GM12892 (cell line): ENCODE measurements around the gene EML1. TPM values are rescaled to one million over a fixed set of nuclear protein-coding genes. Genes with fewer than 3 reads are reported as not detected.

Source experiments
- DNase-seq: peaks from one replicate; pipeline ENCODE4 v3.0.0; 2011; ENCODE audit not compliant: insufficient read length
- FAIRE-seq: peaks from 2 replicates; lab custom pipeline; 2011; peaks lifted over from hg19 to GRCh38; lab: Jason Lieb, UNC
- POLR2A ChIP-seq: IDR thresholded peaks from 2 replicates; pipeline ENCODE4 v1.6.1; 2011; ENCODE audit warnings: low read depth, low read length, control low read depth
- POLR2AphosphoS5 ChIP-seq: IDR thresholded peaks from 2 replicates; pipeline ENCODE4 v1.6.1; 2011; ENCODE audit warnings: low read depth, low read length, control low read depth
- TAF1 ChIP-seq: IDR thresholded peaks from 2 replicates; pipeline ENCODE4 v1.6.1; 2011; ENCODE audit warnings: low read depth, mild to moderate bottlenecking, control low read depth, low read length, borderline replicate concordance
- polyA plus RNA-seq: library from polyadenylated mRNA; unstranded; fragments of >200 nt; gene quantifications from one replicate; pipeline ENCODE4 v1.2.1, GENCODE V29; 2012; ENCODE audit warnings: missing spikeins, inconsistent platforms; ENCODE audit not compliant: missing spikeins

Gene EML1, protein sequence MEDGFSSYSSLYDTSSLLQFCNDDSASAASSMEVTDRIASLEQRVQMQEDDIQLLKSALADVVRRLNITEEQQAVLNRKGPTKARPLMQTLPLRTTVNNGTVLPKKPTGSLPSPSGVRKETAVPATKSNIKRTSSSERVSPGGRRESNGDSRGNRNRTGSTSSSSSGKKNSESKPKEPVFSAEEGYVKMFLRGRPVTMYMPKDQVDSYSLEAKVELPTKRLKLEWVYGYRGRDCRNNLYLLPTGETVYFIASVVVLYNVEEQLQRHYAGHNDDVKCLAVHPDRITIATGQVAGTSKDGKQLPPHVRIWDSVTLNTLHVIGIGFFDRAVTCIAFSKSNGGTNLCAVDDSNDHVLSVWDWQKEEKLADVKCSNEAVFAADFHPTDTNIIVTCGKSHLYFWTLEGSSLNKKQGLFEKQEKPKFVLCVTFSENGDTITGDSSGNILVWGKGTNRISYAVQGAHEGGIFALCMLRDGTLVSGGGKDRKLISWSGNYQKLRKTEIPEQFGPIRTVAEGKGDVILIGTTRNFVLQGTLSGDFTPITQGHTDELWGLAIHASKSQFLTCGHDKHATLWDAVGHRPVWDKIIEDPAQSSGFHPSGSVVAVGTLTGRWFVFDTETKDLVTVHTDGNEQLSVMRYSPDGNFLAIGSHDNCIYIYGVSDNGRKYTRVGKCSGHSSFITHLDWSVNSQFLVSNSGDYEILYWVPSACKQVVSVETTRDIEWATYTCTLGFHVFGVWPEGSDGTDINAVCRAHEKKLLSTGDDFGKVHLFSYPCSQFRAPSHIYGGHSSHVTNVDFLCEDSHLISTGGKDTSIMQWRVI
- 0.19 TPM for polyA plus RNA-seq

DNA sequence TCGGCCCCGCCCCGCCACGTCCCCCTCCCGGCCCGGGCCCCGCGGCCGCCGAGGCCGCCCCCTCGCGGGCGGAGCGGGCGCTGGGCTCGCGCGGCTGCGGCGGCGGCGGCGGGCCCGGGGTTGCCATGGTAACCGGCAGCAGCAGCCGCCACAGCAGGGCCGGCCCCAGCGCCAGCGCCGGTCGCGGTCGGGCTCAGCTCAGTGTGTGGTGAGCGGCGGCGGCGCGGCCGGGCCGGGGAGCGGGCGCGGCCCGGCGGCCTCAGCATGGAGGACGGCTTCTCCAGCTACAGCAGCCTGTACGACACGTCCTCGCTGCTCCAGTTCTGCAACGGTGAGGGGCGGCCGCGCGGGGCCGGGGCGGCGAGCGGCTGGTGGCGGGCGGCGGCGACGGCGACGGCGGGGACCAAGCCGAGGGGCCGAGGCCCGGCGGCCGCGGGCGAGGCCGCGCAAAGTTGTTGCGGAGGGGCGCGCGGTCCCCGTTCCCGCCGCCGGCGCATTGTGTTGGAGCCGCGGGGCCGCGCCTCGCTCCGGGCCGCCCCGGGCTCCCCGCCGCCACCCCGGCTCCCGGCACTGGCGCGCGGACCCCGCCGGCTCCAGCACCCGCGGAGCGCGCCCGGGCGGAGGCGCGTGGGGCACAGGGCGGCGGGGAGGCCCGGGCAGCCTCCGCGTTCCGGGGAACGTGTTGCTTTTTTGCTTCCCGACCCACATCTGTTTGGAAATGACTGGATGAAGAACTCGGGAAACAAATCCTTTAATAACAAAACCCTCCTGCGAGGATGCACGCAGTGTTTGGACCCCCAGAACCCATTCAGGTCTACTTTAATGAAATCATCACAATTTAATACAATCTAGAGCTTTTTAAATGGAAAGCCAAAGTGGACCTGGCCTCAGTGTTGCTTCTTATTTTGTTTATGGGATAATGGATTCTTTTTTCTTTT is at the start of gene EML1:
Gene EML1 (plus strand): TSS at position 201 of the 938 bp plus-strand sequence. CDS start 64 bp downstream, at position 265.
- peak; percentile 9 for FAIRE-seq
- DNase-seq, result peak; percentile 92
- no peak for TF ChIP-seq POLR2AphosphoS5

DNA sequence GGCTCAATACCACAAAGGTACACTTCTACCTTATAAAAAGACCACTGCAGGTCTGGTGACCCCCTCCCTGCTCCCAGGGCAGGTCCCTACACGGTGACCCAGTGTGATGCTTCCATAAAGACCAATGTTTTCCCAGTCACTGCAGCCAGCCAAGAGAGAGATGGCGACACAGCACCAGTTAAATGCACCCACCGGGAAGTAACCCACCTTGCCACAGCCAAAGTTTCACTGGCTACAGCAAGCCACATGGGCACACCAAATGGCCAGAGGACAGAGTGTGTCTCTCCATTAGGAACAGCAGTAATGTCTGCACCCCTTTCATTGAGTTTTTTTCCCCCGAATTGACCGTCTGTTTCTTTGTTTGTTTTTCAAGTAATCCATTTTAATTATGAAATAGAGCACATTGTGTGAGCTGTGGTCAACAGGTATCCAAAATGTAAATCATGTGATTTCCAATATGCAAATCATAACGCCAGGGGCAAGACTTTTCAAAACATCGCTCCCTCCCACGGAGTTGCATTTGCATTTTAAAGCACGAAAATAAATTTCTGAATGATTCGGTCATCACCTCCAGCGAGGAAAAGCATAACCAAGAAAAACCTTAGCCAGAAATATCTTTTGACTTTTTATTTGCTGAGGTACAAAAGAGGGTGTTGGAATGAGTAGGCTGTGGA is 48.9 kb upstream of the EML1 start:
- no peak for TF ChIP-seq TAF1
- TF ChIP-seq POLR2A, result no peak
- no peak for TF ChIP-seq POLR2AphosphoS5
- no peak for FAIRE-seq
- DNase-seq, result no peak

DNA sequence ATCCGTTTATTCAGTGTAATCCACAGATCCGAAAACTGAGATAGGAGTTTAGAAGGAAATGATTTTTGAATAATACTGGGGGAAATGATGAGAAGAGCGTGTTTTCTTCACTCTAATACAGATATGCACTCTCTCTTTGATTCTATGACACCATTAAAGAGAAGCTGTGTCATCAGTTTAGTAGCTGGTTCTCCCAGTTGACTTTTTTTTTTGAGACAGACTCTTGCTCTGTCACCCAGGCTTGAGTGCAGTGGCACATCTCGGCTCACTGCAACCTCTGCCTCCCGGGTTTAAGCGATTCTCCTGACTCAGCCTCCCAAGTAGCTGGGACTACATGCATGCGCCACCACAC is 48.4 kb upstream of the EML1 start:
- DNase-seq (no peak), FAIRE-seq (peak; percentile 76)
- TF ChIP-seq POLR2A (no peak), POLR2AphosphoS5 (no peak), TAF1 (no peak)

DNA sequence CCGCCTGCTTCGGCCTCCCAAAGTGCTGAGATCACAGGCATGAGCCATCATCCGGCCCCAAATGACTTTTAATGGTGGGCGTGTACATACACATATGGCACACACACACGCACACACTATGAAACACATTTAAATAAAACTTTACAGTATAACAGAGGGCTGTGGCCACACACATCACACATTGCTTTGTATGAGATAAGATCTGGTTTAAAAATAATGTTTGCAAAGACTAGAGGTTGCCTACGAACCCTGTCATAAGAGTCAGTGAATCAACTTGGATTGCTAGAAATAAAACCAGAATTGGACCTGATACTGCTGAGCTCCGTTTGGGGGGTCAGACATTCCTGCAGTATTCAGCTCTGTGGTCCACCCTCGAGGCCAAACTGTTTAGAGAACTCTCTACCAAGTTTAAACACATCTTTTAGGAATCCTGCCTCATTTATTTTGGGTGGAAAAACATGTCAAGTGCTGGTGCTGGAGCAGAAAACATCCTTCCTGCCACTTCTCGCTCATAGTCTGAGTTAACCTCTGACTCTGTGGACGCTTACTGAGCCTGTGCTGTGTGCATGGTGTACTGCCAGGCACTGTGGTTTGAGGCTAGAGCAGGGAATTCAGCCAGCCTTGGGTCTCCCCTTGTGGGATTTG is 47.8 kb upstream of the EML1 start:
- peak; percentile 80 for FAIRE-seq
- DNase-seq, result no peak
- TF ChIP-seq TAF1 (no peak), POLR2A (no peak), POLR2AphosphoS5 (no peak)

DNA sequence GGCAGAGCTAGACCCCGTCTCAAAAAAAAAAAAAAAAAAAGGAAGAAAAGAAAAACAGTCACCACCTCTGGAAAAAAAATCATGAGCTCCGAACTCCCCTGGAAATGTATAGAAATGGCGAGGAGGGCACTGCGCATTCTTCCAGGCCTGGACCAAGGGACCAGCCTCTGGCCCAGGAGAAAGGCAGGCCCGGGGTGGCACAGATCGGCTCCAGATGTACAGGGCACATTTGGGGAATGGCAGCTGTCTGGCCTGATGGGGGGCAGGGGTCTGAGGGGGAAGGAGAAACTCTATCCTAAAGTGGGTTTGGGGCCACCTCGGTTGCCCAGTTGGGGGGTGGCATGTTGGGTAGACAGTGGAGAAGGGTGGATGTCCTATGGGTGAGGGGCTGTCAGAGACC is 46.0 kb upstream of the EML1 start:
- no peak for TF ChIP-seq TAF1
- TF ChIP-seq POLR2AphosphoS5, result no peak
- no peak for TF ChIP-seq POLR2A
- DNase-seq, result no peak
- no peak for FAIRE-seq

DNA sequence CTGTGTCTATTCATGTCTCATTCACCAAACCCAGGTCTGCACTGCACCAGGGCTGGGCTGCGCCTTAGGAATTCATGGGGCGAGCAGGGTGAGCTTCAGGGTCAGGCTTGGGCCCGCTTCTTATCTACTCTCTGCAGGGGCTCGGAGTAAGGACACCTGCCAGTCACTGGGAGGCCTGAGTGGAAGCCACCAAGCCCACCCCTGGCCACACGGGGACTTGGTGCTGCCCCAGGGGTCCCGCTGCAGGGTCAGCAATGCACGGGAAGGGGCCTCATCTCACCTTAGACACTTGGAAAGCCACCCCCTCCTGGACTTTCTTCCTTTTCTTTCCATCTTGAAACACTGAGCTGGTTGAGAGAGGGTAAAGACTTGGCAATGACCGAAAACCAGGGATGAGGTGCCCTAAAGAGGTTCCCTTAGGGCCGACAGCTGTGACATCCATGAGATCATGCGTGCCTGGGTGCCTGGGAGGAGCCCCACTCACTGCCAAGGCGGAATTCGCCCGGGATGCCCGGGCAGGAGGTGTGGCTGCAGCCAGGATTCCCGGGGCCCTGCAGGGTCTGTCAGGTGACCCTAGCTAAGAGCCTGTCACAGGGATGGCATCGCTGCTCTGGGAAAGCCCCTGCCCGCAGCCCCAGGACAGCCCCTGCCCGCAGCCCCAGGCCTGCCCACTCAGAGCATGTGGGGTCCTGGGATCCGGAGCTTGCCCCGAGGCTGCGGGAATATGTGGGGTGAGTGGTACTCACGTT is 45.5 kb upstream of the EML1 start:
- TF ChIP-seq POLR2AphosphoS5 (no peak), TAF1 (no peak), POLR2A (no peak)

DNA sequence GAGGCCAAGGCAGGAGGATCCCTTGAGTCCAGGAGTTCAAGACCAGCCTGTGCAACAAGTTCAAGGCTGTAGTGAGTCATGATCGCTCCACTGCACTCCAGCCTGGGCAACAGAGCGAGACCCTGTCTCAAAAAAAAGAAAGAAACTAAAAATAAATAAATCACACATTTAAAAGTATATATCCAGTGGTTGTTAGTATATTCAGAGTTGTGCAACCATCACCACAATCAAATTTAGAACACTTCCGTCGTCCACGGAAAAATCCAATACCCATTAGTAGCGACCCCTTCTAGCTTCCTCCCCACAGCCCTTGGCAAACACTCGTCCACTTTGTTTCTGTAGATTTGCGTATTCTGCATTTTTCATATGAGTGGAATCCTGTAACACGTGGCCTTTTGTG is 44.7 kb upstream of the EML1 start:
- FAIRE-seq, result no peak
- DNase-seq, result no peak
- no peak for TF ChIP-seq TAF1
- TF ChIP-seq POLR2AphosphoS5, result no peak

More for the DNA sequence above, 45.5 kb upstream of the EML1 start:
- no peak for DNase-seq
- no peak for FAIRE-seq

DNA sequence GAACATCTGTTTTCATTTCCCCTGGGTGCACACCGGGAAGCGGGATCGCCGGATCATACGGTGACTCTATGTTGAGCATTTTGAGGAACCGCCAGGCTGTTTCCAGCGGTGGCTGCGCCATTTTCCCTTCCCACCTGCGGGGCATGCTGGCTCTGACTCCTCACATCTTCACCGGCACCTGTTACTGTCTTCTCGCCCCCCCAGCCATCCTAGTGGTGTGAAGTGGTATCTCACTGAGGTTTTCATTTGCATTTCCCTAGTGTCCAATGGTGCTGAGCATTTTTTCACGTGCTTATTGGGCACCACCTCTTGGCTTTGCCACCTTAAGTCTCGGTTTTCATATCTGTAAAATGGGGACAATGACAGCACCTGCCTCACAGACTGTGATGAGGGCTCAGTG is 44.1 kb upstream of the EML1 start:
- FAIRE-seq, result no peak
- TF ChIP-seq TAF1 (no peak), POLR2A (no peak), POLR2AphosphoS5 (no peak)
- DNase-seq, result no peak

DNA sequence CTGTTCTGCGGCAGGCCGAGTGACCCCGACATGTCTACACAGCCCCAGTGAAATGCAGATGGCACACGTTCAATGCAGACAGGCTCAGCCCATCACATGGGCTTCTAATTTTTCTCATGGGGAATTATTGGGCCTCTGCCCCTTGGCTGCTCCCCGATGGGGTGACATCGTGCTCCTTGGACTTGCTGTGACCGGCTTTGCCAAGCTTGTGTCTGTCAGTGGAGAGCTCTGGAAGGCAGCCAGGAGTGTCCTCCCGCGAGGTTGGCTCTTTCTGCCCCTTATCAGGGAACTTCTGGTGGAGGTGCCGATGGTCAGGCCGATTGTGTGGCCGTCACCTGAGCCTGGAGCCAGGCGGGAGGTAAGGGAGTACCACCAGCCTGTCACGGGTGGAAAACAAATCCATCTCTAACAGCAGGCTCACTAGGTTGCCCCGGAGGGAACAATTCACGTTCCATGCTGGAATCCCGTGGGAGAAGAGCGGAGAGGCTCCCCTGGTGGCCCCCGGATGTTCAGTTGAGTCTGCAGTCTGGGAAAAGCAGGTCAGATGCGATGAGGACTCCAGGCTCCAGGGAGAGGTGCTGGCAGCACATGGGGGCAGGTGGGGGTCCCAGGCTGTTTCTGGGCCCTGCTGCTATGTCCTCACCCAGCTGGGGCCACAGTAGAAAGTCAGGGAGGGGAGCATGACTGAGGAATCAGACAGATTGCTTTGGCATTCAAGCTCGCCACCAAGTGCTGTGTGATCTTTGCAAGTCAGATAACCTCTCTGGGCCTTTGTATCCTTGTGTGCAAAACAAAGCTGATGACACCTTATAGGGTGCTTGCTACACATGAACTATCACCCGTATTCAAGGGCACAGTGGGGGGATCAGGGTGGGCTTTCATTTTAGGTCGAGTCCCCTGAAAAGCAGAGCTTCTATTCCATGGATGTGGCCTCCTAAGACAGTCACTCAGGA is 43.2 kb upstream of the EML1 start:
- no peak for DNase-seq
- FAIRE-seq, result no peak
- no peak for TF ChIP-seq POLR2AphosphoS5
- no peak for TF ChIP-seq TAF1
- TF ChIP-seq POLR2A, result no peak
